Measurements from ENCODE around the gene IFT57.

The IFT57 gene

GRCh38 chr3:108215871-108216270, 6.4 kb downstream of the IFT57 start:
- DNase-seq: no peak

- DNase-seq: no peak
Observed at GRCh38 chr3:108209579-108209978, 12.6 kb downstream of the IFT57 start.

- no peak for DNase-seq
Observed at GRCh38 chr3:108208831-108209230, 13.4 kb downstream of the IFT57 start.

- no peak for DNase-seq
Observed at GRCh38 chr3:108202834-108203233, 19.4 kb downstream of the IFT57 start.

- no peak for DNase-seq
Observed at GRCh38 chr3:108202080-108202479, 20.1 kb downstream of the IFT57 start.

GRCh38 chr3:108201258-108201657, 21.0 kb downstream of the IFT57 start:
- DNase-seq: no peak

- DNase-seq: no peak
Observed at GRCh38 chr3:108200578-108200977, 21.6 kb downstream of the IFT57 start.

- no peak for DNase-seq
Observed at GRCh38 chr3:108200024-108200423, 22.2 kb downstream of the IFT57 start.

DNA sequence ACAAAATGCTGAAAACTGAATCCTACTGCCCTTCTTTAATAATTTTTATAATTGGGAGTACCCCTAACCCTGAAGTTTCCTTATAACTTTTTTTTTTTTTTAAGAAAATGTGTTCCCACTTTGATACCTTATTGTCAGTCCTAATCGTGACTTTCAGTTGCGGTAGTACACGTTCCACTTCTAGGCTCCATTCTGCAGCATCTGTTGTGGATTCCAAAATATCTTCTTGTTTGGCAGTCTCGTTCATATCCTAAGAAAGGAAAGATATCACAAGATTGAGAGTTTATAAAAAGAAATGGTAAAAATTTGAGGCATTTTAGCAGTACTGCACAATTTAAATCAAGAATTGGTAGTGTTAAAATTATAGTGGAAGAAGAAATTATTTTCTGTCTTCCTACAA, 30.8 kb downstream of the IFT57 start:
- DNase-seq: no peak

- DNase-seq: no peak
Observed at GRCh38 chr3:108190346-108190745, 31.9 kb downstream of the IFT57 start.

GRCh38 chr3:108189440-108189839, 32.8 kb downstream of the IFT57 start:
- DNase-seq: no peak

- no peak for DNase-seq
Observed at GRCh38 chr3:108185536-108185935, 36.7 kb downstream of the IFT57 start.

DNA sequence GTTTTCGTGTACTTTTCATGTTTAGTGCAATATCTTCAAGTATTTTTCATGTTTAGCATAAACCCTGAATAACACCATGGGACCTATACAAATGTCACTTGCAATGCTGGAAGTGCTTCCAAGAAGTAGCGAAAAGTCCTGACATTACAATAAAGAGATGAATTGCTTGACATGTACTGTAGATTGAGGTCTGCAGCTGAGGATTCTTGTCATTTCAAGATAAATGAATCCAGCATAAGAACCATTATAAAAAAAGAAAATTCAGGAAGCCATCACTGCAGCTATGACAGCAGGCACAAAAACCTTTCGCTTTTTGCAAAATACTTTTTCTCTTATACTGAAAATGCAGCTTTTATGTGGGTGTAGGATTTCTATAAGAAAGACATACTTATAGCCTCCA, 37.4 kb downstream of the IFT57 start:
- no peak for DNase-seq

DNA sequence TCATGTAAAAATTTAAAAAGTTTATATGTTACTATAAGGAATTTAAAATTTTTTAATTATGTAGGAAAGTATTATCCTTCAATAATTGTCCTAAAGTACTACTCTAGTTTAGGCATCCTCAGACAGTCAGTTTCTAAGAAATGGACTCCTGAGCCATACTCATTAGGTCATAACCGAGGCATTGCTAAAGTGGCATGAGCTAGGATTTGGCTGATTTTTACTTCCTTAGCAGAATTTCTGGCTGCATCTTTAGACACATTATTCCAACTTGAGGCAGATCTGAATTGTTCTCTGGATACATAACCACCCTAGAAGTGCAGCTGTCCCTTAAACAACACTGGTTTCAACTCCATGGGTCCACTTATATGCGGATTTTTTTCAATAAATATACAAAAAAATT, 38.3 kb downstream of the IFT57 start:
- DNase-seq: no peak

GRCh38 chr3:108183181-108183580, 39.0 kb downstream of the IFT57 start:
- DNase-seq: no peak

DNA sequence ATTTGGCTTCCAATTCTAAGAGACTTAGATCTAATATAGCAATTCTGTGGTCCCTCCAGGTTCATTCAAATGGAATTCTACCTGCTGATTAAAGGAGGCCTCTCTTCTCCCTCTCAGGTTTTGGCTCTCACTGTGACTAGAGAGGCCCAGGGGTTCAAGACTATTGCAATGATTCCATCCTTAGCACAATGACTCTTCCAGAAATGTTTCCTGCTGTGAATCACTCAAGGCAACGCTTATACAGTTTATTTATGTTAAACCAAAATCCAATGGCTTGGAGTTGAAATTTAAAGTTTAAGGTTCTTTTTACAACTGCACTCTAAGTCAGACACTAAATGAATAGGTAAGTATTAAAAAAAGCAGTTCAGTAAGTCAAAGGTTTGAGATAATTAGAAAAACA, 39.9 kb downstream of the IFT57 start:
- DNase-seq: no peak

- no peak for DNase-seq
Observed at GRCh38 chr3:108181172-108181571, 41.1 kb downstream of the IFT57 start.

DNA sequence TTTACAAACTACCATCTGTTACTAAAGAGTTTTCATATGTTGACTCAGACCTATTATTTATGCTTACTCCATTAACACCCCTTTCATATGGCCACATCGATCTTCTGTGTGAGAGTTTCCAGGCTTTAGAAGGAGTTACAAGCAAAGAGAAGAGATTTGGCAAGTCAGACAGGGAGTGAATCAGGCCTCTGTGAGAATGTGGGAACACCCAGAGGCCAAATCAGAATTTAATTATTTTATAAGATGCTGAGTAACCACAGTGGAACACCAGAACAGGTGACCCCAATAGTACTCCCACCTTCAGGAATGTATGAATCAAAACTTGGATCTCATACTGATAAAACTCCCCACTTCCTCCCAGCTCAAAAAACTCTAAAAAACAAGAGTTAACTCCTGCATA, 42.0 kb downstream of the IFT57 start:
- DNase-seq: no peak

DNA sequence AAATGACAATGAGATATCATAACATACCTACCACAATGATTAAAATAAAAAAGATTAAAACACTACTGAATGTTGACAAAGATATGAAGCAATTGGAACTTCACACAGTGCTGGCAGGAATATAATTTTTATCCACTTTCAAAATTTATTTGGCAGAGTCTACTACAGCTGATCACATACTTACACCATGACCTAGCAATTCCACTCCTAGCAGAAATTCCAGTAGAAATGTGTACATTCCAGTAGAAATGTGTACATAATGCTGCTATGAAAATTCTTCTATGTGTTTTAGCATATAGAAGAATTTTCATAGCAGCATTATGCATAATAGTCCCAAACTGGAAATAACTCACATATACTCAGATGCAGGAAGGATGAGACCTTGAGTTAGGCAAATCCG, 43.5 kb downstream of the IFT57 start:
- no peak for DNase-seq

- no peak for DNase-seq
Observed at GRCh38 chr3:108177536-108177935, 44.7 kb downstream of the IFT57 start.

GRCh38 chr3:108175352-108175751, 46.9 kb downstream of the IFT57 start:
- no peak for DNase-seq

DNA sequence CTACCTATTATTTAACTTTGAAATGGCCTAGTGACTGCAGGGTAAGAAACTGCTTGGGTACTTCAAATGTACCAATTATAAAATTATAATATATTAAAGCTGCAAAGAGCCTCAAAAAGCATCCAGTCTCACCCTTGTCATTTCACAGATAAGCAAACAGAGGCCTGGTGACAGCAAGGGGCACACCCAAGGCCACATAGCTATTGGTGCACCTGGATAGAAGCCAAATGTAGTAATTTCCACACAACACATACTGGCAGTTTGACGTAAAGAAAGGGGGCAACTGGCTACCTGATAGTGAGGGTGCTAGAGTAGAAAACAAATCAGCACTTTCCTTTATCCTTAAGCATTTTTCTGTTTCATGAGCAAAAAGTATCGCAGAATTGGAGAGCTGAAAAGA, 51.1 kb downstream of the IFT57 start:
- no peak for DNase-seq

DNA sequence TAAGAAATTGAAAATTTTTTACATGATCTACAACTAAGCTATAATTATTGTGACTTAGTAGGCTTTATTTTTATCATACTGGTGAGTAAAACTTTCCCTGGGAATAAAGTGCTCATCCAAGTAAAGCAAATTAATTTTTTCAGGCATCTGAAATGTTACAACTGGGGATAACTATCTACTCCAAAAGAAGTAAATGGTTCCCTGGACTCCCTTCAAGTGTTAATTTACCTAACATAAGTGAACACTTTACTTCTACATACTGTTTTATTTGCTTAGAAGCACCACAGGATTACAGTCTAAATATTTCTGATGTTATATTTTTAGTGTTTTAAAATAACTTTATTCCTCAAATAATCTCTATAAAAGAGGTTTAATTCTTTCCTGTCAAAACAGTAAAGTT, 57.8 kb downstream of the IFT57 start:
- no peak for DNase-seq

DNA sequence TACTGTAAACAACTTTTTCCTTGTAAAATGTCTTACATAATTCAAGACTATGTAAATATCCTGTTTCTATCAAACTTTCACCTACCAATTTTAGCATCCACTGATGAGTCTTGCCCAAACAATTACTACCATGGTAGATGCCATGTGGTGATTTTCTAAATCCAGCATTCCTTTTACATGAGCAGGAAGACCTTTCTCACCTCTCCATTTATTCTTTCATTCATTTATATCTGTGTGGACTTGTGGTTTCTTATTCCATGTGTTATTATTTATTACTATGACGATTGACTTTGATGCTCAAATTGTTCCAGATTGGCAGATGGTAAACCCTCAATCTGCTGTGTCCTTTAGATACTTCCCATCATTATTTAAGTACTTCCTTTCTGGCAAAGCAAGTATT, 62.4 kb downstream of the IFT57 start:
- no peak for DNase-seq

GRCh38 chr3:108159105-108159504, 63.1 kb downstream of the IFT57 start:
- DNase-seq: no peak

- no peak for DNase-seq
Observed at GRCh38 chr3:108158251-108158650, 64.0 kb downstream of the IFT57 start.
